Uterus (tissue), 2 donors: ENCODE data around the gene CCDC87.

Experiments used
- CTCF ChIP-seq, 4 experiments: fragments of 200-600 bp in 2 of 4; fragments of 450-650 bp in 2 of 4; sonication (generic) in 2 of 4; IDR thresholded peaks; one replicate each; pipeline ENCODE4 v1.5.1; 2016 to 2019; ENCODE audit warnings: antibody characterized with exemption in 4 of 4, mild to moderate bottlenecking in 2 of 4, moderate library complexity in 1 of 4
- POLR2A ChIP-seq, 2 donors: fragments of 450-650 bp; IDR thresholded peaks; one replicate each; pipeline ENCODE4 v1.6.1; 2016; ENCODE audit warnings: antibody characterized with exemption in 2 of 2, mild to moderate bottlenecking in 1 of 2, moderate library complexity in 1 of 2

DNA sequence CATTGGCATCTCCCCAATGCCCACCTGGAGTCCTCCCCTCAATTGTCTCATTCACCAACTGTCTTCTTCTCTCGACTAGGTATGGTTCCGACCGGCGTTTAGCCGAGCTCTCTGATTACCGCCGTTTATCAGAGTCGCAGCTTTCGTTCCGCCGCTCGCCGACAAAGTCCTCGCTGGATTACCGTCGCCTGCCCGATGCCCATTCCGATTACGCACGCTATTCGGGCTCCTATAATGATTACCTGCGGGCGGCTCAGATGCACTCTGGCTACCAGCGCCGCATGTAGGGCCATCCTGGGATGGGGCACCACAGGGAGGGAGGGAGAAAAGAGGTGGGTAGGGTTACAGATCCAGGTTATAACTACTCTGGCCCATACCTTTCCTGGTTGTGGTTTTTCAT, 33.5 kb upstream of the CCDC87 start:
- TF ChIP-seq POLR2A (IDR thresholded peaks at IDR 0.05) (no peak), CTCF (IDR thresholded peaks at IDR 0.05) (no peak)
